GM18909 (cell line): ENCODE measurements around the gene PCBP3.
"Not testable (repeated sequence)": the region's sequence is repeated elsewhere in the genome, so short reads cannot be mapped to it uniquely, and the experiment has no call there.

ENCODE experiments used
- ATAC-seq: cut with Tn5 transposase; IDR thresholded peaks from one replicate; pipeline ENCODE4 v1.9.1; 2021; ENCODE audit warnings: mild to moderate bottlenecking; ENCODE audit not compliant: unreplicated experiment, poor library complexity

PCBP3 gene

DNA sequence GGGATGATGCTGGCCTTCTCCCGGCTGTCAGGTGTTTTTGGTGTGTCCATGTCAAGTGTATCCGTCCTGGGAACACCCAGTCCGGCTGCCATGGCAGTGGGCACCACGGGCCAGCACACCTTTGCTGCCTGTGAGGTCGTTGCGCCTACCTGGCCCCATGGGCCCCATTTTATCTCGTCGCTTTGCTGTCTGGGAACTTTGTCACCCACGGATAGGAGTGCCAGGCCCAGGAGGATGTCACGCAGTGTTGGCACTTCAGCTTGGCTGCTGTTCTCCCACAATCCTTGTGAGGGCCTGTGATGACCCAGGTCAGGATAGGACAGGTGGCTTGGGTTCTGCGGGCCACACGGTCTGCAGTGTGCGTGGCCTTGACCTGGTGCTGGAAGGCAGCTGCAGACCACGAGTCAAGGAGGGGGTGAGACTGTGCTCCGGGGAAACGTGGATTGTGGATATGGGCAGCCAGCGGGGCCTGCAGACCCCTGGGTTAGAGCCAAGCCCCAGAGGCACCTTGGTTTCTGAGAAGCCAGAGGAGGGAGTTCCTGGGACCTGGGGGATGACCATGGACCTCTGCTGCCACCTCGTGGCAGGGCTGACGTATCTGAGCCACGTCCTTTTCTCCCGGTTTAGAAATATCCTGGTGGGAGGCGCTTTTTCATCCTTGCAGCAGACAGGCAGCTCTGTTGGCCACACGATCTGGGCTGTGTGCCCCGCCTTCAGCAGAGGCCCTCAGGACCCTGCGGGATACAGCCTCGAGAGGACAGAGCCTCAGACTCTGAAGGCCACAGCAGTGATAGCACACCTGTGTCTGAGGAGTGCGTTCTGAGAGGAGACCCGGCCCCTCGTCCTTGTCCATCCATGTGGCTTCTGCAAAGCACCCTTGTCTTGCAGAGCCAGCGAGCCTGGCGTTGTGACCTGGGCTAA is 176.9 kb downstream of the PCBP3 start:
- no peak for ATAC-seq

DNA sequence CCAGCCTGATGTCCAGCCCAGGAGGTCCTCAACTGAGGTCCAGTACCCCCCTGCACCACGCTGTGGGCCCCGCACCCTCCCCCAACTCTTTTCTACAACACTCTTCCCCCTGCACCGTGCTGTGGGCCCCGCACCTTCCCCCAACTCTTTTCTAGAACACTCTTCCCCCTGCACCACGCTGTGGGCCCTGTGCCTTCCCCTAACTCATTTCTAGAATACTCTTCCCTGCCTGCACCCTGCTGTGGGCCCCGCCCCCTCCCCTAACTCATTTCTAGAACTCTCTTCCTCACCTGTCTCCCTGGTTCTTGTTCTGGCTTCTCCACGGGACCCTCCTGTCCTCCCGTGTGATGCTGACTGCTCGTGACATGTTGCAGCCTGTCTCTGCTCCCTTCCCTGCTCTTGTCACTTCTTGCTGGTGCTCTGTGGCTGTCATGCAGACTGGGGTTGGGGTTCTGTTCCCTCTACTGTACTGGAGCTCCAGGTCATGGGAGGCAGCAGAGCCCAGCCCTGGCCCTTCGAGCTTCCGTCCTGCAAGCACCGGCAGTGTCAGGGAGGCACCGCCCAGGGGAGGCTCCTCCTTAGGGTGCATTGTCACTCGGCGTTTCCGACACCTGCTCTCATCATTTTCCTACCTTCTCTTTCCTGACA is 177.9 kb downstream of the PCBP3 start:
- no peak for ATAC-seq

DNA sequence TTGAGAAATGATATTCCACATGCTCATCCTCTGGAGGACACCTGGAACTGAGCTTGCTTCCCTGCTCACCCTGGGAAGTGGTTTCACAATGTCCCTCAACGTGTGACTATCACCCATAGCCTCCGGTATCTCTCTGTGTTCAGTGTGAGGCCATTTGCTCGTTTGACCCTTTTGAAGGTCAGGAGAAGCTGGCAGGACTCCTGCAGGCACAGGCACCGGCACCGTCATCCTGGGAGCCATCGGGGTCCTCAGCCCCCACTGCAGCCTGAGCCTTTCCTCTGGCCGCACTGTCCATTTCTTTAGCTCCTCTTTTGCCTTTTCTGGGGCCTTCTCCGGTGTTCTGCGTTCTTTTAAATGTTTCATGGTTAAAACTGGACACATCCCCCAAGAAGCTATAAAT is 178.5 kb downstream of the PCBP3 start:
- no peak for ATAC-seq

DNA sequence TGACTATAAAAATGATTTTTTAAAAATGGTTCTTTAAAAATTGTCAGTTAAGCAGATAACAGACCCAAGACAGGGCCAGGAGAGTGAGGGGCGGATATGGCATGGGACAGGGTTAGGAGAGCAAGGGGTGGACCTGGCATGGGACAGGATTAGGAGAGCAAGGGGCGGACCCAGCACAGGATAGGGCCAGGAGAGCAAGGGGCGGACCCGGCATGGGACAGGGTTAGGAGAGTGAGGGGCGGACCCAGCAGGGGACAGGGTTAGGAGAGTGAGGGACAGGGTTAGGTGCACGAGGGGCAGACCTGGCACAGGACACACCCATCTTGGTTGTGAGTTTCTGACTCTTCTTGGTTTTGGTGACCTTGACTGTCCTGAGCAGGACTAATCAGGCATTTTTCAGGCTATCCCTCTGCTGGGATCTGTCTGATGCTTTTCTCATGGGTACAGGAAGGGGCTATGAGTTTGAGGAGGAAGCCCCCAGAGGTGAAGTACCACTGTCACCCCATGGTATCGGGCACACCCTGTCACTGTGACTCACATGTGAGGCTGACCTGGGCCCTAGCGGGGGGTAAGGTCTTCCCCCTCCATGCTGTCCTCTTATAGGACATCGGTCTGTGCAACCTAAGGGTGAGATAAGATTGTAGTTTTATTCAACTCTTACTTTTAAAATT is 179.0 kb downstream of the PCBP3 start:
- no peak for ATAC-seq

DNA sequence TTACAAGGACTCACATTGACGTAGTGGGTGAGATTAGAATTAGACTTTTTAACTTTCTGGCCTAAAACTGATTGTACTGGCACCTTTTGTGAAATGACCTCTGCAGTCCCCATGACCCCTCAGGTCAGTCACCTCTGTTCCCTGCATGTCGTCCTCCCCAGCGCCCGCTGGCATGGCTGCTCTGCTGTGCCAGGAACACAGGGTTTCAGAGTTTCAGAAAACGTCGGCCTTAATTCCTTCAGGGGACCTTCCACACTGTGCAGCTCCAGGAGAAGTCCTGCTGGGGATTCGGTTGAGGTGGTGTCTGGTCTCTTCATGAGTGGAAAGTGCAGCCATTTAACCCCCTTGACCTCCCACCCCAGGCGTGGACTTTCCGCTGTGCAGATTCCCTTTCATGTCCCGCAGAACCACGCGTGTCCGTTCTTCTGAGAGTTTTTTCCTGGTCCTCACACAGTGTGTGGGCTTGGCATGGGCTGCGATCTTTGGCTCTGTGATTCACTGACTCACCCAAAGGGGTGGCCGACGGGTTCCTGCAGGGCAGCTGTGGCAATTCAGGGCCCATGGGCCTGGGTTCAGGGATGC is 179.7 kb downstream of the PCBP3 start:
- no peak for ATAC-seq

DNA sequence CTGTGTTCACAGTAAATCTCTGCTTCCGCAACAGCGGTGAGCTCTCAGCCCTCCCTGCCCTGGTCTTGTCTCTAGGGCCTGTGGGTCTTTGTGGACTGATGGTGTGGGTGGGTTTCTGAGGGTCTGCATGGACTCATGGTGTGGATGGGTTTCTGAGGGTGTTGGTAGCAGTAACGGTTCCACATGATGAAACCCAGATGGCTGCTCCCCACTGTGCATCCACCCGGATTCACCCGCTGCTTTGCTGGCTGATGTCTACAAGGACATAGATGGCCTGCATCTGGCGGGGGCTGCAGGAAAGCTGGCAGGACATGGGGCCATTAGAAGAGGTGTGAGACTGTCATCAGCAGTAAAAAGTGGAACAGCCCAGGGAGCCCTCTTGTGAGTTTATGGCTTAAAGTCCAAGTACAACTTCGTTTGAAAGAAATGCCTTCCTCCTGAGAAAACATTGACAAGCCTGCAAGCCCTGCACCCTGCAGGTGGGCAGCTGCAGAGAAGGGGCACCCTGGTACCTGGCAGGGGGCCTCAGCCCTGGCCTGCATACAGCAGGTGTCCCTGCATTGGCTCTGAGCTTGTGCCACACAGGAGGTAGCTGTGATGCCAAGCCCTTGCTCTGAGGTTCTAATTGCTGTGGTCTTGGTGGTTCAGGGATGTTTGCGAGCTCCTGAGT is 181.2 kb downstream of the PCBP3 start:
- ATAC-seq, result no peak

DNA sequence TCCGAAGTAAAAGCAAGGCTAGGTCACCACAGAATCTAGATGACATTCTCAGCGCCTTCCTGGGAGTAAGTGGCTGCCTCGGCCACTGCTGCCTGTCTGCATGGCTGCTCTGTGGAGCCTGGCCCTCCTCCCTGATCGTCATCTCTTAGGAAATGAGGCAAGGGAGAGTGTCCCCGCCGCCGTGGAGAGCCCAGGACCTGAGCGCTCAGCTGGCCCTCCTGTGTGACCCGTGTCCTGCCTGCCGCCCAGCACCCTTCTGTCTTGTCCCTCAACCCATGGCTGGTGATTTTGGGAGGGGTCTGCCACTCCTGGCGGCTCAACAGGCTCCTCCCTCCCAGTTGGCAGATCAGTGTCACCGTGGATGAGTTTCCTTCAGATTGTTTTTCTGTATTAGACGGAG is 181.7 kb downstream of the PCBP3 start:
- ATAC-seq, result no peak

DNA sequence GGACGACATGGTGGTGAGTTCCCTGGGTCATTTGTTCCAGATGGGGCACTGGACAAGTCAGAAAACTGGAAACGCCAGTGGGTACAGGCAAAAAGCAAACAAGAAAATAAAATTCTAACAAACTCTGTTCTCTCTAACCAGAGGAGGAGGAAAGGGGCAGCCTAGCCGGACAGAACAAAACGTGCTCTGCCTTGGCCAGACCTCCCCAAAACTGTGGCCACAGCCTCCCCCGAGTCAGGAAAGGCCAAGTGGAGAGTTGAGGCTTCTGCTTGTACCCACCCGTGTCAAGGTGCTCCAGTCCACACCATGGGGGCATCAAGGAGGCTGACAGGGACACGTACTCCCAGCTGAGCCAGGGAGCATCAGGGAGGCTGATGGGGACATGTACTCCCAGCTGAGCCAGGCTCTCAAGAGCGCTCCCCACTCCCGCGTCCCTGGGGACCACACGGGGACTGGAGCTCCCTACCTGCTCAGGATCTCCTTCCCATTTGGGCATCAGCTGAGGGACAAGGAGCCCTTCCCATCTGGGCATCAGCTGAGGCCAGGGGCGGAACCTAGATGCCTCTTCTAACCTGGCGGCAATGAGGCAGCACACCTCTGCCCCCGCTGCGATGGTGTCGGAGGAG is 183.3 kb downstream of the PCBP3 start:
- no peak for ATAC-seq

DNA sequence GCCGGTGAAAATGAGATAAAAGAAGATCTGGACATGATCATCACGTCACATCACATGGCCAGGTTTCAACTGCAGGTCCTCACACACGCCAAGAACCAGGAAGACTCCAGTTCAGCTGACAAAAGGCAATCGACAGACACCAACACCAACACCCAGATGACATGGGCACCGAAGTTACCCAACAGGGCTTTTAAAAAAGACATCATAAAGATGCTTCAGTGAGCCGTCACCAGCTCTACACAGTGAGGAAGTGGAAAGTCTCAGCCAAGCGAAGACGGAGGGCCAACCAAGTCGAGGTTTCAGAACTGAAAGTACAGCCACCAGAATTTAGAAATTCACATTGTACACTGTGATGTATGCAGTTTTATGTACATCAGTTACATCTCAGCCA is 183.8 kb downstream of the PCBP3 start:
- no peak for ATAC-seq

DNA sequence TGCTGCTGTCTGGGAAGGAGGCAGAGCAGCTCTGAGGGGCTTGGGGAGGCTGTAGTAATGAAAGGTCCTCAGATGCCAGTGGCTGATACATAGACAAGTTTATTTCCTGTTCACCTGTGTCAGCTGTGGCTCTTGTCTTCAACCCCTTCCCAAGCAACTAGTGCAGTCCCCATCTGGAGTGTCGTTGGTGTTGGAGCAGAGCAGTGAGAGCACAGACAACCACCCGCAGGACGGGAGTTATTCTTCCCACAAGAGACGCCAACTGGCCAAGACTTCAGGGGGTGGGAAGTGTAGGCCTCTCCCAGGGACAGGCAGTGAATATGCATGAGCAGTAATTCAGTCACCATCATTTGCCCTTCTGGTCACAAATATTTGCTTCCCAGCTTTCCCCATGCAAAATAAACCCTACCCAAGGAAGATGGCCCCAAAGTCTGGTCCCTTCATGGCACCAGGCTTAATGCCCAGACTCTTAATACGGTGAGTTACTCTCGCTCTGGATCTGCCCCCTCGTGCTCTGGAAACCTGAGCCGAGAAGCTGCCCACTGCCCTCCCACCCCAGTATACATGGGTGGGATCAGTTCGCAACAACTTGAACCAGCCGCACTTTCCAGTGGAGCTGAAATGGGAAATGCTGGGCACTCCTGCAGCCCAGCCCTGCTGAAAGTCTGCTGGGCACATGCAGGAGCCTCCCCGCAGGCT is 184.5 kb downstream of the PCBP3 start:
- no peak for ATAC-seq

DNA sequence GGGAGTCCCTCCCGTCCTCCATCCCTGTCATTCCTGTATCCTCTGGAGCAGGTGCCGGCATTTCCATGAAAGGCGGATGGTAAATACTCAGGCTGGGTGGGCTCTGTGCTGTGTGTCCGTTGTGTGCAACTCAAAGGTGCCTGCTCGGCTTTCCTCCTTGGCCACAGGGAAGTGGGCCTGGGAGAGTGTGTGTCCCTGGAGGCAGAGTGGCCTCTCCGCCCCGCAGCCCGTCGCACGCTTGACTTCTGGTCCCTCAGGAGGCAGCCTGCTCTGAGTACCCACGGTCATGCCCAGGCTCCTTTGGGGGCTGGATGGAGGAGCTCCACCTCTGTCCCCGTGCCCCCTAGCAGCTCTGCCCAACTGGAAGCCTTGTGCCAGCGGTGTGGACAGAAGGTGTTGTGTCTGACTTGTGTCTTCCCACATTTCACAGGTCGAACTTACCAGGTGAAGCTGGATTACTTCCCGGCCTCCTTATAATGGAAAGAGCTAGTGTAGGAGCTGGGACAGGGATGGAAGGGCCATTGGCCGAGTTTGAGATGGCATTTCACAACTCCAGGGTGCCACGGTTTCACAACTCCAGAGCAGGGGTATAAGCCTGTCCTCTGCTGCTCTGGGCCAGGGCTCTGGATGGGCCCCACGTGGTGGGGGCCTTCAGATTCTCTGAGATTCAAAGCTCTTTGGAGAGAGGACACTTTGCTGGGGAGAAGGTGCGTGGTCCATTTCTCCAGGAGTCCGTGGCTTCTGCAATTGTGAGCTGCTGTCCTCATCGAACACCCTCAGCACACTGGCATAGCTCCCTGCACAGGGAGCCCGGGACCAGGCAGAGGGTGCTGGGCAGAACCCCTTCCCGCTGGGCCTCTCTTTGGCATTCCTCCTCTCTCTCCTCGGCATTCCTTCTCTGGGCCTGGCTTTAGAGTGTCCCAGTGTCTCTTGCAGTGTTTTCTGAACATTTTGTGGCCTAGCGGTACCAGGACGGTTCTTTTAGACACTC is 185.3 kb downstream of the PCBP3 start:
- ATAC-seq, result no peak

DNA sequence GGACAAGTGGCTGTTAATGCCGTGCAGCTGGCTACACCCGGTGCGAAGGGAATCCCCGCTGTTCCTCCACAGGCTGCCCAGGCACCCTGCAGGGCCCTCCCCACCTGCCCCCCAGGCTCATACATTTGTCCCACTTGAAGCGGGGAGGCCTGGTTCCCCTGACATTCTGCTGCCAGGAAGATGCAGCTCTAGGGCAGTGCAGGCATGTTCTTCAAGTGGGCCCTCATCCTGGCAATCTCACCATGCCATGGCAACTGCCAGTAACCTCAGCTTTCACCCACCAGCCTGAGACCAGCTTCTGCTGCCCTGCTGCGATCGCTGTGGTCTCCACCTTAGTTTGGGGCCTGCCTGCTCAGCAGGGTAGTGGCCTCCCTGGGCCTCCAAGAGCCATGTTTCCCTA is 186.1 kb downstream of the PCBP3 start:
- no peak for ATAC-seq

DNA sequence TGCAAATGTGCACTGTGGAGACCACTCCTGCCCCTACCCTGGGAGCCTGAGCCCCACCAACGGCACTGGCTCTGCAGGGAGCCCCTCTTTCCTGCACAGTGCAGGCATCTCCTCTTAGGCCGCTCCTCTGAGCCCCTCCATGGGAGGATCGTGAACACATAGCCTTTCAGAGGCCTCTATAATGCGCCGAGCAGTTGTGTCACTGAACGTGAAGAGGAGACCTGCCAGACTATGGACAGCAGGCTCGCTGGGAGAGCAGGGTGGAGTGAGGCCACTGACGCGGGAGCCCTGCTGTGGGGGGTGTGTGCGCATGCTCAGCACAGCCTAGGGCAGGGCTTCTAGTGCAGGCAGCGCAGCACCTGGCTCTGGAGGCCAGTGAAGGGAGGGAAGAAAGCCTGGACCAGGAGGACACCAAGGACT is 186.7 kb downstream of the PCBP3 start:
- no peak for ATAC-seq

DNA sequence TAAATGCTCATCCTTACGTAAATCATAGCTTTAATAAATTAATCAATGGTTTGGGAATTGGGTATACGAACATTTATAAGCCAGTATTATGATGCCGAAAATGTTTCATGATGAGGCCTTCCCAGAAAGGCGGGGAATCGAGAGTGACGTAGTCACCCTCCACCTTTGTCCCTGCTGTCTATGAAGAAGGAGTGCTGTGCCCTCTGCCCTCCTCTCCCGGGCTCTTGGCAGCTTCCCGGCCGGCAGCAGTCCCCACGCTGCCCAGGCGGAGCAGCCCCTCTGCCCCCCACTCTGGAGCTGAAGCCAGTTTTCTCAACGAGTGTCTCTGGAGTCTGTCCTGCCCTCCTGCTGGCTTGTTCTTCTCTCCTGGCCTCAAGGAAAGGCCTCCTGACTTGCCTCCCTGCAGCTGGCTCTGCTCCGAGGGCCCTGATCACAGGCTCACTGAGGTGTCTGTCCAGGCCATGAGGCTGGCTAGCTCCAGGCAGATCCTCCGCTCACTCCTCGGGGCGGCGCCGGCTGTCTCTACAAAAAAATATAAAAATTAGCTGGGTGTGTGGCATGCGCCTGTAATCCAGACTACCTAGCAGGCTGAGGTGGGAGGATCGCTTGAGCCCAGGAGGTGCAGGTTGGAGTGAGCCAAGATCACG is 187.3 kb downstream of the PCBP3 start:
- no peak for ATAC-seq

DNA sequence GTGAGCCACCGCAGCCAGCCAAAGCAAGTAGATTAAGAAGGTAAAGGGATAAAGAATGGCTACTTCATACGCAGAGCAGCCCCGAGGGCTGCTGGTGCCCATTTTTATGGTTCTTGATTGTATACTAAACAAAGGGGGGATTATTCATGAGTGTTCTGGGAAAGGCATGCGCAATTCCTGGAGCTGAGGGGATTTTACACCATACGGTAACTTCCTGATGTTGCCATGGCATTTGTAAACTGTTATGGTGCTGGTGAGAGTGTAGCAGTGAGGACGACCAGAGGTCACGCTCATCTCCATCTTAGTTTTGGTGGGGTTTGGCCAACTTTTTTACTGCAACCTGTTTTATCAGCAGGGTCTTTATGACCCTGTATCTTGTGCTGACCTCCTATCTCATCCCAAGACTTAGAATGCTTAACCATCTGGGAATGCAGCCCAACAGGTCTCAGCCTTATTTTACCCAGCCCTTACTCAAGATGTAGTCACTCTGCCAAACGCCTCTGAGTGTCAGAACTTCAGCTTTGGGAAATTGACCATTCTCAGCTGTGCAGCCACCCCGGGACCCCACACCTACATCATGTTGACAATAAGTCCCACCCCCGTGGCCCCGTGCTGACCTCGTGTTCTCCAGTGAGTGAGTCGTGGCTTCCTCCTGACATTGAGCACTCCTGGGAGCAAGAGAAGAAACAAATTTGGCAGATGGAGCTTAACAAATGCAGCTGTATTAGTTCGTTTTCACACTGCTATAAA is 188.6 kb downstream of the PCBP3 start:
- no peak for ATAC-seq

DNA sequence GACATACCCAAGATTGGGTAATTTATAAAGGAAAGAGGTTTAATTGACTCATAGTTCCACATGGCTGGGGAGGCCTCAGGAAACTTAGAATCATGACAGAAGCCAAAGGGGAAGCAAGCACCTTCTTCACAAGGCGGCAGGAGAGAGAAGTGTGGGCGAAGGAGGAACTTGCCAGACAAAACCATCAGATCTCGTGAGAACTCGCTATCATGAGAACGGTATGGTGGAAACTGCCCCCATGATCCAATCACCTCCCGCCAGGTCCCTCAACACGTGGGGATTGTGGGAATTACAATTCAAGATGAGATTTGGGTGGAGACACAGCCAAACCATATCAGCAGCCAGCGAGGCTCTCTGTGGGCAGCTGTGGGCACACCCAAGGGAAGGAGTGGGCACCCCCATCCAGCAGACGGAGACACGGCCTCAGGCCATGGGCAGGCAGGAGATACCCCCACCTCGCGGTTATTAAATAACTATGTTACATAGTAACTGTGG is 189.3 kb downstream of the PCBP3 start:
- not testable (repeated sequence) for ATAC-seq

DNA sequence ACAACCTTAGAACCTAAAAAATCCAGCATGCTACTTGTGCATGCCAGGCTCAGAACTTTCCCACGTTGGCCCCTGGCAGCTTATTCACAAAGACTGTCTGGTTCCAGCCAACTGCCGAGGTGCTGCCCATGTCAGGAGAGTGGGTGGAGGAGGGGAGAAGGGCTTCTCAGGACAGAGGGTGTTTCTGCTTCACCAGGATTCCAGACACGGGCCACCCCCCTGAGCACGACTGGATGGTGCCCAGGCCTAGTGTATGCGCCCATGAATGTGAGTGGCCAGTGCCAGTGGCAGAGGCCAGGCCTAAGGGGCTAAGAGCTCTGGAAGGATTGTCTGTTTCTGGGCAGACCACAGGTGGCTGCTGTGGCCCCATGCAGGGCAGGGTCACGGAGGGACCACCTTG is 189.9 kb downstream of the PCBP3 start:
- no peak for ATAC-seq
